T-helper 2 cell treated with Interferon-gamma antibody and Interleukin-4, amounts not matched to agents 5 μg/mL and 100 μg/mL, for 36 hours (primary cell): ENCODE measurements around the gene IL10.

Experiments used
- DNase-seq: peaks from one replicate; pipeline ENCODE4 v3.0.0; 2021; ENCODE audit warnings: low spot score
- H3K27ac Mint-ChIP-seq: one replicate; pipeline ENCODE4 v1.8.0; 2021; ENCODE audit warnings: mild to moderate bottlenecking, mixed read lengths
- H3K27me3 Mint-ChIP-seq: one replicate; pipeline ENCODE4 v1.8.0; 2021; ENCODE audit warnings: low read depth, mixed read lengths
- H3K36me3 Mint-ChIP-seq: one replicate; pipeline ENCODE4 v1.8.0; 2021; ENCODE audit warnings: low read depth, mixed read lengths
- H3K4me1 Mint-ChIP-seq: one replicate; pipeline ENCODE4 v1.8.0; 2021; ENCODE audit warnings: low read depth, mixed read lengths
- H3K4me3 Mint-ChIP-seq: one replicate; pipeline ENCODE4 v1.8.0; 2022; ENCODE audit warnings: mild to moderate bottlenecking, moderate library complexity, mixed read lengths
- H3K9me3 Mint-ChIP-seq: one replicate; pipeline ENCODE4 v1.8.0; 2021; ENCODE audit warnings: mixed read lengths

Gene IL10

GRCh38 chr1:206772243-206772937 is at the start of gene IL10:
TSS of gene IL10 (minus strand) at chr1:206772494. CDS start at chr1:206772435, 59 bp downstream.
- no peak for DNase-seq
- Mint-ChIP-seq H3K27me3 (peaks cover 33% of the 10 kb centered on the region), H3K27ac (peak within 1 kb of the TSS; percentile 11), H3K9me3 (no peaks in the 10 kb centered on the region), H3K36me3 (no peaks in the 10 kb centered on the region), H3K4me3 (peak within 1 kb of the TSS; percentile 29), H3K4me1 (peaks cover 63% of the 10 kb centered on the region)

- DNase-seq: no peak
- Mint-ChIP-seq H3K27ac (peak overlapping the region; percentile 31), H3K4me1 (peaks cover 39% of the 10 kb centered on the region), H3K36me3 (peaks cover 4% of the 10 kb centered on the region), H3K4me3 (no peak overlapping the region), H3K9me3 (no peaks in the 10 kb centered on the region), H3K27me3 (peaks cover 5% of the 10 kb centered on the region)
Measured at GRCh38 chr1:206821493-206821892, 49.2 kb upstream of the IL10 start.

GRCh38 chr1:206816390-206817287 is 44.3 kb upstream of the IL10 start:
- H3K27me3 Mint-ChIP-seq: no peaks in the 10 kb centered on the region
- H3K9me3 Mint-ChIP-seq: peaks cover 38% of the 10 kb centered on the region
- peak; percentile 71 for DNase-seq
- H3K4me3 Mint-ChIP-seq: peak overlapping the region; percentile 50
- H3K27ac Mint-ChIP-seq: peak overlapping the region; percentile 95
- peaks cover 30% of the 10 kb centered on the region for H3K36me3 Mint-ChIP-seq
- H3K4me1 Mint-ChIP-seq: peaks cover 54% of the 10 kb centered on the region

- DNase-seq: no peak
- H3K9me3 Mint-ChIP-seq: peaks cover 46% of the 10 kb centered on the region
- H3K36me3 Mint-ChIP-seq: peaks cover 35% of the 10 kb centered on the region
- H3K4me1 Mint-ChIP-seq: peaks cover 47% of the 10 kb centered on the region
- H3K27me3 Mint-ChIP-seq: peaks cover 2% of the 10 kb centered on the region
- H3K4me3 Mint-ChIP-seq: no peak overlapping the region
- no peak overlapping the region for H3K27ac Mint-ChIP-seq
Measured at GRCh38 chr1:206814716-206815341, 42.5 kb upstream of the IL10 start.

GRCh38 chr1:206812471-206812870 is 40.2 kb upstream of the IL10 start:
- Mint-ChIP-seq H3K36me3 (peaks cover 30% of the 10 kb centered on the region), H3K9me3 (peaks cover 46% of the 10 kb centered on the region), H3K27ac (no peak overlapping the region), H3K4me3 (no peak overlapping the region), H3K4me1 (peaks cover 52% of the 10 kb centered on the region), H3K27me3 (peaks cover 2% of the 10 kb centered on the region)
- DNase-seq: no peak

GRCh38 chr1:206809504-206810084 is 37.3 kb upstream of the IL10 start:
- peaks cover 34% of the 10 kb centered on the region for H3K9me3 Mint-ChIP-seq
- peaks cover 50% of the 10 kb centered on the region for H3K4me1 Mint-ChIP-seq
- peaks cover 2% of the 10 kb centered on the region for H3K27me3 Mint-ChIP-seq
- H3K4me3 Mint-ChIP-seq: no peak overlapping the region
- no peak for DNase-seq
- H3K36me3 Mint-ChIP-seq: peaks cover 21% of the 10 kb centered on the region
- no peak overlapping the region for H3K27ac Mint-ChIP-seq

- peaks cover 2% of the 10 kb centered on the region for H3K27me3 Mint-ChIP-seq
- H3K36me3 Mint-ChIP-seq: peaks cover 14% of the 10 kb centered on the region
- H3K4me3 Mint-ChIP-seq: no peak overlapping the region
- DNase-seq: no peak
- H3K9me3 Mint-ChIP-seq: peaks cover 26% of the 10 kb centered on the region
- peak overlapping the region; percentile 9 for H3K27ac Mint-ChIP-seq
- peaks cover 51% of the 10 kb centered on the region for H3K4me1 Mint-ChIP-seq
Measured at GRCh38 chr1:206808615-206809014, 36.3 kb upstream of the IL10 start.

GRCh38 chr1:206805357-206805756 is 33.1 kb upstream of the IL10 start:
- no peaks in the 10 kb centered on the region for H3K36me3 Mint-ChIP-seq
- peak overlapping the region; percentile 44 for H3K27ac Mint-ChIP-seq
- H3K27me3 Mint-ChIP-seq: peaks cover 8% of the 10 kb centered on the region
- H3K9me3 Mint-ChIP-seq: no peaks in the 10 kb centered on the region
- DNase-seq: no peak
- H3K4me1 Mint-ChIP-seq: peaks cover 70% of the 10 kb centered on the region
- H3K4me3 Mint-ChIP-seq: peak overlapping the region; percentile 47

GRCh38 chr1:206804156-206804737 is 32.0 kb upstream of the IL10 start:
- Mint-ChIP-seq H3K9me3 (no peaks in the 10 kb centered on the region), H3K4me3 (peak overlapping the region; percentile 28), H3K4me1 (peaks cover 73% of the 10 kb centered on the region), H3K36me3 (no peaks in the 10 kb centered on the region), H3K27ac (peak overlapping the region; percentile 90), H3K27me3 (peaks cover 12% of the 10 kb centered on the region)
- DNase-seq: no peak

GRCh38 chr1:206803221-206803730 is 31.0 kb upstream of the IL10 start:
- Mint-ChIP-seq H3K27me3 (peaks cover 12% of the 10 kb centered on the region), H3K9me3 (no peaks in the 10 kb centered on the region), H3K4me3 (peak overlapping the region; percentile 55), H3K27ac (peak overlapping the region; percentile 90), H3K36me3 (no peaks in the 10 kb centered on the region), H3K4me1 (peaks cover 68% of the 10 kb centered on the region)
- peak; percentile 89 for DNase-seq

- Mint-ChIP-seq H3K4me3 (peak overlapping the region; percentile 35), H3K9me3 (no peaks in the 10 kb centered on the region), H3K36me3 (no peaks in the 10 kb centered on the region), H3K27me3 (peaks cover 12% of the 10 kb centered on the region), H3K4me1 (peaks cover 72% of the 10 kb centered on the region), H3K27ac (peak overlapping the region; percentile 90)
- DNase-seq: no peak
Measured at GRCh38 chr1:206802401-206802800, 30.1 kb upstream of the IL10 start.

- no peak overlapping the region for H3K4me3 Mint-ChIP-seq
- no peaks in the 10 kb centered on the region for H3K36me3 Mint-ChIP-seq
- no peak overlapping the region for H3K27ac Mint-ChIP-seq
- H3K4me1 Mint-ChIP-seq: peaks cover 63% of the 10 kb centered on the region
- no peak for DNase-seq
- H3K9me3 Mint-ChIP-seq: no peaks in the 10 kb centered on the region
- peaks cover 12% of the 10 kb centered on the region for H3K27me3 Mint-ChIP-seq
Measured at GRCh38 chr1:206801467-206801866, 29.2 kb upstream of the IL10 start.

GRCh38 chr1:206800891-206801290 is 28.6 kb upstream of the IL10 start:
- peaks cover 12% of the 10 kb centered on the region for H3K27me3 Mint-ChIP-seq
- no peak for DNase-seq
- no peak overlapping the region for H3K27ac Mint-ChIP-seq
- H3K36me3 Mint-ChIP-seq: no peaks in the 10 kb centered on the region
- no peaks in the 10 kb centered on the region for H3K9me3 Mint-ChIP-seq
- no peak overlapping the region for H3K4me3 Mint-ChIP-seq
- peaks cover 60% of the 10 kb centered on the region for H3K4me1 Mint-ChIP-seq
